Astrocyte (in vitro differentiated cells and primary cell): ENCODE data around the gene PTPRN2. TPM values are rescaled to one million over a fixed set of nuclear protein-coding genes. Genes with fewer than 3 reads are reported as not detected.

ENCODE experiments used
- DNase-seq: peaks from one replicate; pipeline ENCODE4 v3.0.0-alpha.2; 2010; ENCODE audit warnings: low read depth
- FAIRE-seq: peaks from 2 replicates; lab custom pipeline; 2011; peaks lifted over from hg19 to GRCh38; lab: Jason Lieb, UNC
- H2AFZ ChIP-seq: 2 replicates; pipeline ENCODE4 v1.6.0; 2012; ENCODE audit warnings: low read depth, low read length, inconsistent platforms
- H3K27ac ChIP-seq: 2 replicates; pipeline ENCODE4 v1.5.1; 2011; ENCODE audit warnings: low read depth, low read length, inconsistent platforms
- H3K27me3 ChIP-seq: 2 replicates; pipeline ENCODE4 v1.6.0; 2011; ENCODE audit warnings: low read length, inconsistent platforms; ENCODE audit not compliant: insufficient read depth
- H3K36me3 ChIP-seq: 2 replicates; pipeline ENCODE4 v1.5.1; 2011; ENCODE audit warnings: low read length, inconsistent platforms; ENCODE audit not compliant: insufficient read depth
- H3K4me1 ChIP-seq: 2 replicates; pipeline ENCODE4 v1.5.1; 2011; ENCODE audit warnings: low read length, inconsistent platforms; ENCODE audit not compliant: insufficient read depth
- H3K4me2 ChIP-seq: 2 replicates; pipeline ENCODE4 v1.6.0; 2012; ENCODE audit warnings: low read length, inconsistent platforms
- H3K4me3 ChIP-seq: 2 replicates; pipeline ENCODE4 v1.5.1; 2011; ENCODE audit warnings: low read depth, mild to moderate bottlenecking, low read length, inconsistent platforms; ENCODE audit not compliant: insufficient read depth
- H3K79me2 ChIP-seq: 2 replicates; pipeline ENCODE4 v1.6.0; 2012; ENCODE audit warnings: mild to moderate bottlenecking, low read length, inconsistent platforms; ENCODE audit not compliant: insufficient read depth
- H3K9ac ChIP-seq: 2 replicates; pipeline ENCODE4 v1.6.0; 2012; ENCODE audit warnings: mild to moderate bottlenecking, low read length, inconsistent platforms
- H3K9me3 ChIP-seq: 2 replicates; pipeline ENCODE4 v1.5.1; 2012; ENCODE audit warnings: low read depth, mild to moderate bottlenecking, low read length, inconsistent platforms; ENCODE audit not compliant: insufficient read depth
- H4K20me1 ChIP-seq: 2 replicates; pipeline ENCODE4 v1.6.0; 2012; ENCODE audit warnings: low read length, inconsistent platforms; ENCODE audit not compliant: insufficient read depth
- H3K27ac Mint-ChIP-seq: one replicate; pipeline ENCODE4 v1.8.0; 2021; ENCODE audit warnings: mild to moderate bottlenecking, mixed read lengths; ENCODE audit not compliant: unreplicated experiment
- H3K27me3 Mint-ChIP-seq: one replicate; pipeline ENCODE4 v1.8.0; 2021; ENCODE audit warnings: low read depth, mixed read lengths; ENCODE audit not compliant: unreplicated experiment
- H3K36me3 Mint-ChIP-seq: one replicate; pipeline ENCODE4 v1.8.0; 2021; ENCODE audit warnings: low read depth, mixed read lengths; ENCODE audit not compliant: unreplicated experiment
- H3K4me1 Mint-ChIP-seq: one replicate; pipeline ENCODE4 v1.8.0; 2021; ENCODE audit warnings: low read depth, mixed read lengths; ENCODE audit not compliant: unreplicated experiment
- H3K4me3 Mint-ChIP-seq: one replicate; pipeline ENCODE4 v1.8.0; 2021; ENCODE audit warnings: mild to moderate bottlenecking, moderate library complexity, mixed read lengths; ENCODE audit not compliant: unreplicated experiment
- H3K9me3 Mint-ChIP-seq: one replicate; pipeline ENCODE4 v1.8.0; 2021; ENCODE audit warnings: mild to moderate bottlenecking, mixed read lengths; ENCODE audit not compliant: unreplicated experiment
- CTCF ChIP-seq: IDR thresholded peaks from 2 replicates; pipeline ENCODE4 v1.5.1; 2011; ENCODE audit warnings: low read depth, mild to moderate bottlenecking, inconsistent platforms, low read length, moderate library complexity; ENCODE audit not compliant: insufficient read depth
- EZH2 ChIP-seq: IDR thresholded peaks from 2 replicates; pipeline ENCODE4 v1.6.1; 2012; ENCODE audit warnings: mild to moderate bottlenecking, low read length, inconsistent platforms; ENCODE audit not compliant: insufficient read depth
- total RNA-seq: library from RNA; stranded (reverse); gene quantifications from 2 replicates; pipeline ENCODE4 v1.2.1, GENCODE V29; 2021

PTPRN2 gene
- total RNA-seq, 1 donor from 2014 or later: 0.09 TPM

DNA sequence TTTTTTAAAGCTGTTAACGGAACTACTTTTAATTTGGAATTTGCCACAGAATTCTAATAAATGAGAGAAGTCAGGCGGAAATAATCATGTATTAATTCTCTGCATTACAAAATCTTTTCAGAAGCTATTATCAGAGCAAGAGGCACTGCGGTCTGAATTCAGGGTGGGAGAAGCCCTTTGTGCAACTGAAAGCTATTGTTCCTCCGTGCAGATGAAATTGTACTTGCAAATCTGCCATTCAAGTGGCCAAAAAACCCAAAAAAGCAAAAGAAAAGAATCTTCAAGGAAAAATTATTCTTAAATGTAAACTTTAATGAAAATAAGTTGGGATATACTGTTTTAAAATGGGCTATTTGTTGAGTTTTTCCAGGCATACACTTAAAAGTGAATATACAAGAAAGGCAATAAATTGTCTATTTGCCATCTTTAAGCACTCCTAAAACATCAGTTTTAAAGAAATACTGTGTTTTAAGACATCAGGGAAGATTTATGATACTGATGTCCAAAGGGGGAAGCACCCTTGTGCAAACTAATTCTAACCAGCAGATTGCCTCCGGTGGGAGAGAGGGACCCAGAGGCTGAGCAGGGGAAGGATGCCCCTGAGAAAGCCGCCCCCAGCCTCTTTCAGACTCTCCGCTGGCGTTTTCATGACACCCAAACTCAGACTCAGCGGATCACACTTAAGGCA is 899.6 kb downstream of the PTPRN2 start:
- no peak overlapping the region for H3K27ac ChIP-seq
- peaks cover 19% of the 10 kb centered on the region for H3K4me1 ChIP-seq
- FAIRE-seq (no peak), DNase-seq (no peak)
- H3K9me3 Mint-ChIP-seq: peaks cover 16% of the 10 kb centered on the region
- H3K27me3 Mint-ChIP-seq: no peaks in the 10 kb centered on the region
- H2AFZ ChIP-seq: no peak overlapping the region
- peak overlapping the region; percentile 1 for H3K4me3 ChIP-seq
- peak overlapping the region; percentile 89 for H3K4me2 ChIP-seq
- H4K20me1 ChIP-seq: peaks cover 9% of the 10 kb centered on the region
- no peaks in the 10 kb centered on the region for H3K9me3 ChIP-seq
- no peaks in the 10 kb centered on the region for H3K4me1 Mint-ChIP-seq
- H3K27ac Mint-ChIP-seq: no peak overlapping the region
- H3K79me2 ChIP-seq: peaks cover 6% of the 10 kb centered on the region
- H3K9ac ChIP-seq: no peak overlapping the region
- H3K4me3 Mint-ChIP-seq: no peak overlapping the region
- TF ChIP-seq EZH2: no peak
- TF ChIP-seq CTCF: no peak
- H3K27me3 ChIP-seq: peaks cover 28% of the 10 kb centered on the region
- no peaks in the 10 kb centered on the region for H3K36me3 Mint-ChIP-seq
- no peaks in the 10 kb centered on the region for H3K36me3 ChIP-seq

- no peak for DNase-seq
- peaks cover 28% of the 10 kb centered on the region for H3K27me3 ChIP-seq
- no peaks in the 10 kb centered on the region for H3K4me1 Mint-ChIP-seq
Measured at GRCh38 chr7:157687158-157687557, 900.5 kb downstream of the PTPRN2 start.

More at GRCh38 chr7:157687158-157687557, 900.5 kb downstream of the PTPRN2 start:
- Histone ChIP-seq H3K36me3 (no peaks in the 10 kb centered on the region), H2AFZ (no peak overlapping the region), H4K20me1 (peaks cover 9% of the 10 kb centered on the region), H3K79me2 (peaks cover 6% of the 10 kb centered on the region), H3K27ac (no peak overlapping the region), H3K4me3 (no peak overlapping the region), H3K9me3 (no peaks in the 10 kb centered on the region), H3K4me1 (peaks cover 19% of the 10 kb centered on the region), H3K4me2 (no peak overlapping the region), H3K9ac (no peak overlapping the region)
- TF ChIP-seq CTCF (no peak), EZH2 (no peak)
- H3K4me3 Mint-ChIP-seq: no peak overlapping the region
- FAIRE-seq: no peak
- no peaks in the 10 kb centered on the region for H3K27me3 Mint-ChIP-seq
- H3K9me3 Mint-ChIP-seq: peaks cover 25% of the 10 kb centered on the region
- H3K27ac Mint-ChIP-seq: no peak overlapping the region
- no peaks in the 10 kb centered on the region for H3K36me3 Mint-ChIP-seq
